Breast epithelium (tissue), 4 donors: ENCODE results near the gene BRCA1. TPM values are rescaled to one million over a fixed set of nuclear protein-coding genes. Genes with fewer than 3 reads are reported as not detected.
"Not testable (repeated sequence)": the region's sequence is repeated elsewhere in the genome, so short reads cannot be mapped to it uniquely, and the experiment has no call there.

Source experiments
- DNase-seq, 2 donors: peaks; one replicate each; pipeline ENCODE4 v3.0.0-alpha.2; 2019; ENCODE audit warnings: low spot score in 2 of 2
- H3K27ac ChIP-seq, 2 donors: fragments of 200-600 bp; sonication (generic) in 1 of 2; one replicate each; pipeline ENCODE4 v1.5.1; 2016 to 2019; ENCODE audit warnings: mild to moderate bottlenecking in 1 of 2
- H3K27me3 ChIP-seq, 2 donors: fragments of 200-600 bp; sonication (generic) in 1 of 2; one replicate each; pipeline versions ENCODE4 v1.5.1 to v1.6.0; 2017 to 2019; ENCODE audit warnings: control low read depth in 1 of 2, mild to moderate bottlenecking in 1 of 2
- H3K36me3 ChIP-seq: fragments of 200-600 bp; one replicate; pipeline ENCODE4 v1.5.1; 2019
- H3K4me1 ChIP-seq, 2 donors: fragments of 200-600 bp; sonication (generic); one replicate each; pipeline ENCODE4 v1.5.1; 2016 to 2019; ENCODE audit warnings: control low read depth in 1 of 2
- H3K4me3 ChIP-seq, 3 donors: fragments of 200-600 bp; sonication (generic); 1 replicate in 2 of 3; 2 replicates in 1 of 3; pipeline ENCODE4 v1.5.1; 2016 to 2019; ENCODE audit warnings: mild to moderate bottlenecking in 3 of 3, moderate library complexity in 2 of 3
- H3K9me3 ChIP-seq, 2 donors: fragments of 200-600 bp; sonication (generic) in 1 of 2; one replicate each; pipeline ENCODE4 v1.5.1; 2016 to 2019; ENCODE audit warnings: control low read depth in 1 of 2
- CTCF ChIP-seq, 3 donors: fragments of 450-650 bp; IDR thresholded peaks; one replicate each; pipeline ENCODE4 v1.5.1; 2016 to 2017; ENCODE audit warnings: antibody characterized with exemption in 3 of 3, mild to moderate bottlenecking in 3 of 3, moderate library complexity in 3 of 3
- POLR2A ChIP-seq: fragments of 450-650 bp; IDR thresholded peaks from one replicate; pipeline ENCODE4 v1.6.1; 2016; ENCODE audit warnings: antibody characterized with exemption, mild to moderate bottlenecking, moderate library complexity
- POLR2AphosphoS5 ChIP-seq, 3 donors: sonication (generic); formaldehyde crosslinking; IDR thresholded peaks; one replicate each; pipeline ENCODE4 v1.6.1; 2017; ENCODE audit warnings: antibody characterized with exemption in 3 of 3
- intact Hi-C: fragments of 100-400 bp; cut with DNase I; formaldehyde crosslinking; loops from one replicate; pipeline ENCODE4 v1.15.1; 2023; ENCODE audit warnings: low total_unique reads
- total RNA-seq, 3 donors: library from RNA; depleted of rRNA; stranded (reverse); fragments of >200 nt; gene quantifications; one replicate each; pipeline ENCODE4 v1.1.0, GENCODE V29; 2016

Gene BRCA1
- total RNA-seq, 3 donors from 2014 or later = 5.2 to 8.9 (median 7.4) TPM

GRCh38 chr17:43135454-43135819, 10.3 kb upstream of the BRCA1 start:
- TF ChIP-seq POLR2A = no peak
- no peak for TF ChIP-seq CTCF (IDR thresholded peaks at IDR 0.05)
- no peak for TF ChIP-seq POLR2AphosphoS5 (IDR thresholded peaks at IDR 0.05)
- Histone ChIP-seq H3K27ac (no peak overlapping the region), H3K4me1 (no peaks in the 10 kb centered on the region), H3K36me3 (no peaks in the 10 kb centered on the region), H3K4me3 (no peak overlapping the region), H3K9me3 (no peaks in the 10 kb centered on the region), H3K27me3 (no peaks in the 10 kb centered on the region)
- intact Hi-C loops = no loop called here
- DNase-seq = no peak

GRCh38 chr17:43134774-43135453, 9.8 kb upstream of the BRCA1 start:
- DNase-seq = no peak
- H3K27ac ChIP-seq = no peak overlapping the region
- no peaks in the 10 kb centered on the region for H3K36me3 ChIP-seq
- H3K27me3 ChIP-seq = no peaks in the 10 kb centered on the region
- no peak overlapping the region for H3K4me3 ChIP-seq
- TF ChIP-seq CTCF (IDR thresholded peaks at IDR 0.05) = no peak
- TF ChIP-seq POLR2AphosphoS5 (IDR thresholded peaks at IDR 0.05) = no peak
- TF ChIP-seq POLR2A = no peak
- H3K4me1 ChIP-seq = no peaks in the 10 kb centered on the region
- intact Hi-C loops = no loop called here
- no peaks in the 10 kb centered on the region for H3K9me3 ChIP-seq

GRCh38 chr17:43133439-43133838, 8.3 kb upstream of the BRCA1 start:
- H3K9me3 ChIP-seq, H3K4me1 ChIP-seq, DNase-seq, H3K27ac ChIP-seq, H3K36me3 ChIP-seq, intact Hi-C loops, H3K27me3 ChIP-seq, H3K4me3 ChIP-seq: not testable (repeated sequence)

- Histone ChIP-seq H3K9me3 (no peaks in the 10 kb centered on the region), H3K4me3 (no peak overlapping the region), H3K36me3 (no peaks in the 10 kb centered on the region), H3K4me1 (no peaks in the 10 kb centered on the region), H3K27me3 (no peaks in the 10 kb centered on the region), H3K27ac (no peak overlapping the region)
- no peak for DNase-seq
- no peak for TF ChIP-seq CTCF (IDR thresholded peaks at IDR 0.05)
- no peak for TF ChIP-seq POLR2AphosphoS5 (IDR thresholded peaks at IDR 0.05)
- no peak for TF ChIP-seq POLR2A
- intact Hi-C loops = no loop called here
These were observed 7.0 kb upstream of the BRCA1 start for GRCh38 chr17:43132117-43132516.

- TF ChIP-seq CTCF (IDR thresholded peaks at IDR 0.05) = no peak
- TF ChIP-seq POLR2AphosphoS5 (IDR thresholded peaks at IDR 0.05) = no peak
- TF ChIP-seq POLR2A = no peak
- intact Hi-C loops = no loop called here
- Histone ChIP-seq H3K27me3 (no peaks in the 10 kb centered on the region), H3K36me3 (no peaks in the 10 kb centered on the region), H3K9me3 (no peaks in the 10 kb centered on the region), H3K4me3 (peak overlapping the region in 2 of 3 donors; percentile 21 to 28), H3K4me1 (peaks cover 4 to 7% of the 10 kb centered on the region in 2 donors), H3K27ac (peak overlapping the region; percentile 74 to 83)
- no peak for DNase-seq
These were observed 4.5 kb upstream of the BRCA1 start for GRCh38 chr17:43129671-43130010.

- DNase-seq, H3K36me3 ChIP-seq, H3K4me3 ChIP-seq, H3K27ac ChIP-seq, H3K27me3 ChIP-seq, H3K9me3 ChIP-seq, intact Hi-C loops: not testable (repeated sequence)
- H3K4me1 ChIP-seq = peaks cover 4 to 13% of the 10 kb centered on the region in 2 donors
These were observed 2.2 kb upstream of the BRCA1 start for GRCh38 chr17:43127333-43127876.
